H9 (cell line): ENCODE results near the gene SETD1A. TPM values are rescaled to one million over a fixed set of nuclear protein-coding genes. Genes with fewer than 3 reads are reported as not detected.

ENCODE experiments used
- DNase-seq: peaks from one replicate; pipeline ENCODE4 v3.0.0-alpha.2; 2017
- H2AFZ ChIP-seq: one replicate; pipeline ENCODE4 v1.6.1; 2013; ENCODE audit warnings: mild to moderate bottlenecking, low read length, control low read depth, moderate library complexity
- H2AK5ac ChIP-seq: 2 replicates; pipeline ENCODE4 v1.6.1; 2013; ENCODE audit warnings: low read length, control low read depth, mixed read lengths; ENCODE audit not compliant: insufficient read length
- H2BK120ac ChIP-seq: one replicate; pipeline ENCODE4 v1.6.1; 2013; ENCODE audit warnings: low read depth, mild to moderate bottlenecking, low read length, control low read depth, inconsistent platforms; ENCODE audit not compliant: poor library complexity, severe bottlenecking
- H2BK12ac ChIP-seq: 2 replicates; pipeline ENCODE4 v1.6.1; 2013; ENCODE audit warnings: low read length, control low read depth, mixed read lengths, low read depth; ENCODE audit not compliant: insufficient read length
- H2BK15ac ChIP-seq: 2 replicates; pipeline ENCODE4 v1.6.1; 2013; ENCODE audit warnings: low read depth, low read length, control low read depth
- H2BK20ac ChIP-seq: one replicate; pipeline ENCODE4 v1.6.1; 2013; ENCODE audit warnings: low read depth, mild to moderate bottlenecking, low read length, control low read depth, inconsistent platforms; ENCODE audit not compliant: poor library complexity, severe bottlenecking
- H2BK5ac ChIP-seq: 2 replicates; pipeline ENCODE4 v1.6.1; 2013; ENCODE audit warnings: low read length, control low read depth, mixed read lengths; ENCODE audit not compliant: insufficient read length
- H3K14ac ChIP-seq: 2 replicates; pipeline ENCODE4 v1.6.1; 2013; ENCODE audit warnings: low read length, control low read depth; ENCODE audit not compliant: insufficient read depth
- H3K18ac ChIP-seq: 2 replicates; pipeline ENCODE4 v1.6.1; 2013; ENCODE audit warnings: low read depth, mild to moderate bottlenecking, mixed read lengths, low read length, control low read depth; ENCODE audit not compliant: insufficient read length
- H3K23ac ChIP-seq: 2 replicates; pipeline ENCODE4 v1.6.1; 2013; ENCODE audit warnings: low read length, control low read depth, mixed read lengths, low read depth; ENCODE audit not compliant: insufficient read length
- H3K23me2 ChIP-seq: 2 replicates; pipeline ENCODE4 v1.6.1; 2013; ENCODE audit warnings: low read depth, mild to moderate bottlenecking, mixed read lengths, low read length, control low read depth; ENCODE audit not compliant: insufficient read length, poor library complexity, severe bottlenecking
- H3K27ac ChIP-seq: 2 replicates; pipeline ENCODE4 v1.5.1; 2013; ENCODE audit warnings: low read length, control low read depth, mixed read lengths, low read depth; ENCODE audit not compliant: insufficient read length
- H3K27me3 ChIP-seq: 2 replicates; pipeline ENCODE4 v1.6.1; 2013; ENCODE audit warnings: low read length, control low read depth, inconsistent platforms; ENCODE audit not compliant: insufficient read depth
- H3K4ac ChIP-seq: 2 replicates; pipeline ENCODE4 v1.6.1; 2013; ENCODE audit warnings: low read depth, mild to moderate bottlenecking, control low read depth, inconsistent platforms, low read length, moderate library complexity
- H3K4me1 ChIP-seq: 2 replicates; pipeline ENCODE4 v1.6.1; 2013; ENCODE audit warnings: low read length, control low read depth, inconsistent platforms; ENCODE audit not compliant: insufficient read depth
- H3K4me2 ChIP-seq: 2 replicates; pipeline ENCODE4 v1.6.1; 2013; ENCODE audit warnings: low read length, control low read depth, mixed read lengths; ENCODE audit not compliant: insufficient read length, insufficient read depth
- H3K56ac ChIP-seq: 2 replicates; pipeline ENCODE4 v1.6.1; 2013; ENCODE audit warnings: low read depth, mild to moderate bottlenecking, mixed read lengths, low read length, control low read depth; ENCODE audit not compliant: insufficient read length
- H3K79me1 ChIP-seq: 2 replicates; pipeline ENCODE4 v1.6.1; 2013; ENCODE audit warnings: low read depth, mild to moderate bottlenecking, moderate library complexity, low read length, control low read depth, inconsistent platforms; ENCODE audit not compliant: insufficient read depth, poor library complexity, severe bottlenecking
- H3K79me2 ChIP-seq: 2 replicates; pipeline ENCODE4 v1.6.1; 2013; ENCODE audit warnings: low read length, control low read depth, inconsistent platforms; ENCODE audit not compliant: insufficient read depth
- H3K9ac ChIP-seq: 2 replicates; pipeline ENCODE4 v1.6.1; 2013; ENCODE audit warnings: low read length, control low read depth, mixed read lengths; ENCODE audit not compliant: insufficient read length; ENCODE audit errors: extremely low read depth
- H3K9me3 ChIP-seq: one replicate; pipeline ENCODE4 v1.6.1; 2013; ENCODE audit warnings: low read depth, low read length, inconsistent platforms; ENCODE audit not compliant: control insufficient read depth
- H3T11ph ChIP-seq: one replicate; pipeline ENCODE4 v1.6.1; 2013; ENCODE audit warnings: mild to moderate bottlenecking, low read length, control low read depth, inconsistent platforms
- H4K20me1 ChIP-seq: one replicate; pipeline ENCODE4 v1.6.1; 2013; ENCODE audit not compliant: control insufficient read depth, insufficient read length, insufficient read depth
- H4K5ac ChIP-seq: 2 replicates; pipeline ENCODE4 v1.6.1; 2013; ENCODE audit warnings: low read depth, mild to moderate bottlenecking, mixed read lengths, low read length, control low read depth; ENCODE audit not compliant: insufficient read length
- H4K8ac ChIP-seq: replicated peaks from 2 replicates; pipeline ENCODE4 v1.6.1; 2013; ENCODE audit warnings: low read length, control low read depth, mixed read lengths, low read depth; ENCODE audit not compliant: insufficient read length
- H4K91ac ChIP-seq: 2 replicates; pipeline ENCODE4 v1.6.1; 2013; ENCODE audit warnings: low read depth, mild to moderate bottlenecking, moderate library complexity, mixed read lengths, low read length, control low read depth; ENCODE audit not compliant: insufficient read length
- H3K27ac Mint-ChIP-seq, 3 experiments: 2 replicates in 2 of 3; 3 replicates in 1 of 3; pipeline ENCODE4 v1.8.0; 2020 to 2021; ENCODE audit warnings: mixed read lengths in 3 of 3, mild to moderate bottlenecking in 1 of 3, moderate library complexity in 1 of 3
- H3K27me3 Mint-ChIP-seq: 2 replicates; pipeline ENCODE4 v1.8.0; 2021; ENCODE audit warnings: low read depth, mild to moderate bottlenecking, moderate library complexity, mixed read lengths
- H3K36me3 Mint-ChIP-seq, 3 experiments: 2 replicates in 2 of 3; 3 replicates in 1 of 3; pipeline ENCODE4 v1.8.0; 2020 to 2021; ENCODE audit warnings: low read depth in 3 of 3, mixed read lengths in 3 of 3; ENCODE audit not compliant: insufficient read depth in 1 of 3
- H3K4me1 Mint-ChIP-seq, 2 experiments: 2 replicates each; pipeline ENCODE4 v1.8.0; 2020; ENCODE audit warnings: mixed read lengths in 2 of 2
- H3K4me3 Mint-ChIP-seq, 2 experiments: 2 replicates in 1 of 2; 3 replicates in 1 of 2; pipeline ENCODE4 v1.8.0; 2020 to 2021; ENCODE audit warnings: mild to moderate bottlenecking in 2 of 2, mixed read lengths in 2 of 2, moderate library complexity in 1 of 2
- H3K9me3 Mint-ChIP-seq, 2 experiments: 2 replicates in 1 of 2; 3 replicates in 1 of 2; pipeline ENCODE4 v1.8.0; 2020; ENCODE audit warnings: mild to moderate bottlenecking in 2 of 2, mixed read lengths in 2 of 2, moderate library complexity in 1 of 2
- WGBS: extraction: QIAGEN DNeasy Blood & Tissue Kit; methylation state at CpG from one replicate; pipeline ENCODE4 v1.1.7; 2013; ENCODE audit warnings: missing lambda C conversion rate, low lambda C conversion rate, mixed read lengths; ENCODE audit not compliant: insufficient read length; ENCODE audit errors: extremely low coverage; 5-methylcytosine and 5-hydroxymethylcytosine counted together
- total RNA-seq: library from RNA; stranded (reverse); gene quantifications from 2 replicates; pipeline ENCODE4 v1.2.1, GENCODE V29; 2021
- TF ChIP-seq, protein P1 (sequence below): fragments of 200-600 bp; sonication (generic); conservative IDR thresholded peaks from 3 replicates; pipeline ENCODE4 v1.8.0; 2021; ENCODE audit warnings: antibody characterized with exemption, mild to moderate bottlenecking

SETD1A gene
- total RNA-seq, 1 experiment from 2014 or later: 36.9 TPM

- H3K36me3 Mint-ChIP-seq: peaks cover 37 to 67% (median 66%) of the 10 kb centered on the region in 3 experiments
- no peak overlapping the region for H2BK15ac ChIP-seq
Observed at GRCh38 chr16:30980434-30980833, 22.9 kb downstream of the SETD1A start.

More at GRCh38 chr16:30980434-30980833, 22.9 kb downstream of the SETD1A start:
- Histone ChIP-seq H2BK5ac (no peak overlapping the region), H4K5ac (no peak overlapping the region), H4K20me1 (no peaks in the 10 kb centered on the region), H3K23me2 (no peaks in the 10 kb centered on the region), H3K27me3 (no peaks in the 10 kb centered on the region), H3K56ac (no peak overlapping the region), H3K27ac (no peak overlapping the region), H3K4me2 (no peak overlapping the region), H3K9me3 (no peaks in the 10 kb centered on the region), H3T11ph (no peak overlapping the region), H2BK120ac (no peak overlapping the region), H3K4me1 (no peaks in the 10 kb centered on the region), H3K14ac (no peak overlapping the region), H2BK12ac (no peak overlapping the region), H3K18ac (no peak overlapping the region), H2AK5ac (no peak overlapping the region), H4K8ac (no peak overlapping the region), H3K9ac (no peak overlapping the region), H4K91ac (no peak overlapping the region), H3K4ac (no peak overlapping the region), H2BK20ac (no peak overlapping the region), H3K79me2 (no peaks in the 10 kb centered on the region), H3K23ac (no peak overlapping the region), H2AFZ (no peak overlapping the region), H3K79me1 (no peaks in the 10 kb centered on the region)
- TF ChIP-seq, protein P1, sequence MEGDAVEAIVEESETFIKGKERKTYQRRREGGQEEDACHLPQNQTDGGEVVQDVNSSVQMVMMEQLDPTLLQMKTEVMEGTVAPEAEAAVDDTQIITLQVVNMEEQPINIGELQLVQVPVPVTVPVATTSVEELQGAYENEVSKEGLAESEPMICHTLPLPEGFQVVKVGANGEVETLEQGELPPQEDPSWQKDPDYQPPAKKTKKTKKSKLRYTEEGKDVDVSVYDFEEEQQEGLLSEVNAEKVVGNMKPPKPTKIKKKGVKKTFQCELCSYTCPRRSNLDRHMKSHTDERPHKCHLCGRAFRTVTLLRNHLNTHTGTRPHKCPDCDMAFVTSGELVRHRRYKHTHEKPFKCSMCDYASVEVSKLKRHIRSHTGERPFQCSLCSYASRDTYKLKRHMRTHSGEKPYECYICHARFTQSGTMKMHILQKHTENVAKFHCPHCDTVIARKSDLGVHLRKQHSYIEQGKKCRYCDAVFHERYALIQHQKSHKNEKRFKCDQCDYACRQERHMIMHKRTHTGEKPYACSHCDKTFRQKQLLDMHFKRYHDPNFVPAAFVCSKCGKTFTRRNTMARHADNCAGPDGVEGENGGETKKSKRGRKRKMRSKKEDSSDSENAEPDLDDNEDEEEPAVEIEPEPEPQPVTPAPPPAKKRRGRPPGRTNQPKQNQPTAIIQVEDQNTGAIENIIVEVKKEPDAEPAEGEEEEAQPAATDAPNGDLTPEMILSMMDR: no peak
- Mint-ChIP-seq H3K4me1 (peaks cover 3% of the 10 kb centered on the region in 2 experiments), H3K27me3 (no peaks in the 10 kb centered on the region; the same call in 1 of the 2 replicates), H3K4me3 (no peak overlapping the region), H3K9me3 (no peaks in the 10 kb centered on the region; a peak in 1 of 5 replicates), H3K27ac (no peak overlapping the region)
- no CpG with 5 or more reads among the region's 29 CpGs for WGBS
- no peak for DNase-seq
